Astrocyte of the spinal cord (primary cell): Measurements from ENCODE around the gene TNRC6B.
A peak's percentile ranks its signal among the peaks of the same experiment; 100 is the strongest.
"Not testable (repeated sequence)": the region's sequence is repeated elsewhere in the genome, so short reads cannot be mapped to it uniquely, and the experiment has no call there.

Experiments
- DNase-seq: peaks from one replicate; pipeline ENCODE4 v3.0.0; 2011; ENCODE audit warnings: low read depth, low spot score
- H3K4me3 ChIP-seq: 2 replicates; pipeline ENCODE4 v1.5.1; 2011; ENCODE audit warnings: low read depth, mild to moderate bottlenecking, low read length, moderate library complexity
- in situ Hi-C: cut with HindIII; loops from 2 replicates; pipeline ENCODE4 v1.10.0; 2017; ENCODE audit warnings: low sequenced_read_pairs
- TF ChIP-seq, protein P1 (sequence below): IDR thresholded peaks from 2 replicates; pipeline ENCODE4 v1.5.1; 2012; ENCODE audit warnings: low read depth, mild to moderate bottlenecking, low read length, inconsistent platforms

TNRC6B gene

DNA sequence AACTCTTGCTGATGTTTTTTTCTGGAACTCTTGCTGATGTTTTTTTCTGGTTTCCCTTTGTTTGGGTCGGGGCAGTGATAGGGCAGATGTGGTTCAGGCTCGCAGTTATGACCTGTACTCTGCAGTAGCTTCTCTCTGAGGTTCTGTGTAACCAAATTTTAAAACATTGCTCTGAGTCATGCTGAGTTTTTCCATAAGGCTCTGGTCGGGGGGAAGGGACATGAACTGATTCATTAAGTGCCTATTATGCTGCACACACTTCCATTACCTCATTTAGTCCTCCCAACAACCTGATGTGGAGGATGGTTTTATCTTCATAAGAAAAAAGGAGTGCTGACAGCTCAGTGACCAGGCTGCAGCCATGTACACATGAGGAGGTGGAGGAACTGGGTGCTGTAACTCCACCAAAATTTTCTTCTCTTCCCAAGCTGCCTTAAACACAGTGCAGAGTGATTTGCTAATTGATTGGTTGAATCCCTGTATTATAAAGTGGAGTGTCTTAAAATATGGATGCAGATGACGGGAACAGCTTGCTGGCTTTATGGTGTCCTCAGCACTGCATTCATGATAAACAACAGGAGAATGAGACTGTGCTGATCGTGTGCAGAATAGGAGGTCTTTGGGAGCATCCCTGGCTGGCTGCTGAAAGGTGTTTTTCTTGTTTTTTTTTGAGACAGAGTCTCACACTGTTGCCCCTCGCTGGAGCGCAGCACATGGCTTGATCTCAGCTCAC, 19.1 kb downstream of the TNRC6B start:
- in situ Hi-C loops = no loop called here
- peak; percentile 92 for DNase-seq
- H3K4me3 ChIP-seq = no peak overlapping the region
- TF ChIP-seq, protein P1, sequence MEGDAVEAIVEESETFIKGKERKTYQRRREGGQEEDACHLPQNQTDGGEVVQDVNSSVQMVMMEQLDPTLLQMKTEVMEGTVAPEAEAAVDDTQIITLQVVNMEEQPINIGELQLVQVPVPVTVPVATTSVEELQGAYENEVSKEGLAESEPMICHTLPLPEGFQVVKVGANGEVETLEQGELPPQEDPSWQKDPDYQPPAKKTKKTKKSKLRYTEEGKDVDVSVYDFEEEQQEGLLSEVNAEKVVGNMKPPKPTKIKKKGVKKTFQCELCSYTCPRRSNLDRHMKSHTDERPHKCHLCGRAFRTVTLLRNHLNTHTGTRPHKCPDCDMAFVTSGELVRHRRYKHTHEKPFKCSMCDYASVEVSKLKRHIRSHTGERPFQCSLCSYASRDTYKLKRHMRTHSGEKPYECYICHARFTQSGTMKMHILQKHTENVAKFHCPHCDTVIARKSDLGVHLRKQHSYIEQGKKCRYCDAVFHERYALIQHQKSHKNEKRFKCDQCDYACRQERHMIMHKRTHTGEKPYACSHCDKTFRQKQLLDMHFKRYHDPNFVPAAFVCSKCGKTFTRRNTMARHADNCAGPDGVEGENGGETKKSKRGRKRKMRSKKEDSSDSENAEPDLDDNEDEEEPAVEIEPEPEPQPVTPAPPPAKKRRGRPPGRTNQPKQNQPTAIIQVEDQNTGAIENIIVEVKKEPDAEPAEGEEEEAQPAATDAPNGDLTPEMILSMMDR = no peak

DNA sequence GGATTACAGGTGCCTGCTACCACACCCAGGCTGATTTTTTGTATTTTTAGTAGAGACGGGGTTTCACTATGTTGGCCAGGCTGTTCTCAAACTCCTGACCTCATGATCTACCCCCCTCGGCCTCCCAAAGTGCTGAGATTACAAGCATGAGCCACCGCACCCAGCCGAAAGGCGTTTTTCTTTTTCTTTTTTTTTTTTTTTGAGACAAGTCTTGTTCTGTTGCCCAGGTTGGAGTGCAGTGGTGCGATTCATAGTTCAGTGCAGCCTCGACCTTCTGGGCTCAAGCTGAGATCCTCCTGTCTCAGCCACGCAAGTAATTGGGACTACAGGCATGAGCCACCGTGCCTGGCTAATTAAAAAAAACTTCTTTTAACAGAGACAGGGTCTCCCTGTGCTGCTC, 19.7 kb downstream of the TNRC6B start:
- DNase-seq, H3K4me3 ChIP-seq, in situ Hi-C loops: not testable (repeated sequence)

DNA sequence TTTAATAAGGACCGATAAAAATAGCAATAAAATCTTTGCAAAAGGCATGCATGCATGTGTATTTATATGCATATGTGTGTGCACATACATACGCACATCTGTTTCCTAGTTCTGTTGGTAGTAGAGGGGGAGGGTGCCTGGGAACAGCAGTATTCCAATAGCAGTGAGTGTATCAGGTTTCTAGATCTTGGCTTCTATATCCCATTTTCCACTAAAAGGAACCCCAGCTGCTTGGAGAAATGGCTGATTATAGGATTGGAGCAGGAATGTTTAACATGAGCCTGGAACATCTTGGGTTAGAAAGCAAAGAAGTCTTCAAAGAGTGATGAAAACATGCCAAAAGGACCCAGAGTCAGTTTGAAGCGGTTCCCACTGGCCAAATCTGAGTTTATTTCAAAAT, 21.0 kb downstream of the TNRC6B start:
- no peak overlapping the region for H3K4me3 ChIP-seq
- TF ChIP-seq, protein P1 = no peak
- no peak for DNase-seq
- in situ Hi-C loops = no loop called here

DNA sequence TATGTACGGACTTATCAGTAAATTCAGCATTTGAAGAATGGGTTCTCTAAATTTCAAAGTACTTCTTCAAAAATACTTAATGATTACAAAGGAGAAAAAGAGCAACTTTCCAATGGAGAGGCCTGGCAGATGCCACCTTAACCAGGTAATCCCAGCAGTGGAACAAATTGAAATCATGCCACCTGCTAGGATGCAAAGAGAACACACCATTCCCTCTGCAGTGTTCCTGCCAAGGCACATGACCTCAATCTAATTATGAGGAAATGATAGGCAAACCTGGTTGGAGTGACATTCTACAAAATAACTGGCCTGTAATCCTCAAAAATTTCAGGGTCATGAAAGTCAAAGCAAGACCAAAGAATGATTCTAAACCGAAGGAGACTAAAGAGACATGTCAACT, 21.5 kb downstream of the TNRC6B start:
- no peak overlapping the region for H3K4me3 ChIP-seq
- TF ChIP-seq, protein P1 = no peak
- in situ Hi-C loops = no loop called here
- no peak for DNase-seq

DNA sequence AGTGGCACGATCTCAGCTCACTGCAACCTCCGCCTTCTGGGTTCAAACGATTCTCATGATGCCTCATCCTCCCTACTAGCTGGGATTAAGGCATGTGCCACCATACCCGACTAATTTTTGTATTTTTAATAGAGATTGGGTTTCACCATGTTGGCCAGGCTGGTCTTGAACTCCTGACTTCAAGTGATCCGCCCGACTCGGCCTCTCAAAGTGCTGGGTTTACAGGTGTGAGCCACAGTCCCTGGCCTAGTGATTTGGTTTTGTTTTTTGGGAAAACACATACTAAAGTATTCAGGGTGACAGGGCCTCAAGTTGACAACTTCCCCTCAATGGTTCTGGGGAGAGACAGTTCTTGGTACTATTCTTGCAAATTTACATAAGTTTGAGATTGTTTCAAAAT, 22.1 kb downstream of the TNRC6B start:
- in situ Hi-C loops = no loop called here
- no peak overlapping the region for H3K4me3 ChIP-seq
- TF ChIP-seq, protein P1 = no peak
- no peak for DNase-seq

DNA sequence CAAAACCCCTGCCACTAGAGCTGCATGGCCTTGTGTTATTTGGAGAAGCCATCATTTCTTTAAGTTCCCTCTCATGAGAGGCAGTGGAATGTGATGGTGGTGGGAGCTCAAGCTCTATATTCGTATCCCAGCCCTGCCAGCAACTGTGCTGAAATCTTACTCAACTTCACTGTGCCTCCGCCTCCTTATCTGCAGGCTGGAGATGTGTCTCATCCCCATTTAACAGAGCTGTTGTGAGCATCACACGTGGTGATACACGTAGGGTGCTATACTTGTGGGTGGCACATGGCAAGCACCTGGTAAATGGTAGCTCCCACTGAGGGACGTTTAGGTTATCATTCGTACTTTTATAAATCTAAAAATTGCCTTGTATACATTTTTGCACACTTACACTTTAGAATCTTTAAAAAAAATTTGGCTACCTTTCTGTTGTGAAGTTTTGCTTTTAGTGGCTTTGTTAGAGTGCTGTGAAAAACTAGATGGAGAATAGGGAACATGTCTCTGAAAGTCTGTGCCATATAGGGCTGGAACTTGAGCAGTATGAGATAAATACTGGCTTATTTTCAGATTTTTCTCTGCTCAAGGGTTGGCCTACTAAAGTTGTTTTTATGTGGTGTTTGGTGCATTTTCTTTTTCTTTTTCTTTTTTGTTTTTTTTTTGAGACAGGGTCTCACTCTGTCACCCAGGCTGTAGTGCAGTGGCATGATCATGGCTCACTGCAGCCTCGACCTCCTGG, 23.2 kb downstream of the TNRC6B start:
- DNase-seq = no peak

More for the DNA sequence above, 23.2 kb downstream of the TNRC6B start:
- no peak overlapping the region for H3K4me3 ChIP-seq
- in situ Hi-C loops = no loop called here
- TF ChIP-seq, protein P1 = no peak
